WTC11 (cell line): ENCODE data around the gene SLC7A6. TPM values are rescaled to one million over a fixed set of nuclear protein-coding genes. Genes with fewer than 3 reads are reported as not detected.

ENCODE experiments used
- ATAC-seq: fragments of 200-7000 bp; cut with Tn5 transposase; 2 replicates; pipeline ENCODE4 v1.10.0; 2021; ENCODE audit warnings: mild to moderate bottlenecking, moderate library complexity
- CTCF ChIA-PET: fragments of 300-600 bp; sonication (Branson Sonifier 250); formaldehyde crosslinking; loops from one replicate; lab custom pipeline; 2021; ENCODE audit warnings: antibody characterized with exemption; lab: Charles Lee
- POLR2A ChIA-PET: fragments of 350-600 bp; sonication (Branson Sonifier 250); formaldehyde crosslinking; loops from one replicate; lab custom pipeline; 2021; ENCODE audit warnings: antibody characterized with exemption; lab: Charles Lee
- DNase-seq: peaks from one replicate; pipeline ENCODE4 v3.0.0; 2021; ENCODE audit warnings: low spot score
- H3K27ac Mint-ChIP-seq: 2 replicates; pipeline ENCODE4 v1.8.0; 2021; ENCODE audit warnings: mixed read lengths
- H3K27me3 Mint-ChIP-seq: 2 replicates; pipeline ENCODE4 v1.8.0; 2021; ENCODE audit warnings: low read depth, mild to moderate bottlenecking, moderate library complexity, mixed read lengths
- H3K36me3 Mint-ChIP-seq: 2 replicates; pipeline ENCODE4 v1.8.0; 2021; ENCODE audit warnings: mixed read lengths
- H3K4me1 Mint-ChIP-seq: 2 replicates; pipeline ENCODE4 v1.8.0; 2022; ENCODE audit warnings: mixed read lengths
- H3K4me3 Mint-ChIP-seq: 2 replicates; pipeline ENCODE4 v1.8.0; 2021; ENCODE audit warnings: mild to moderate bottlenecking, moderate library complexity, mixed read lengths
- H3K9me3 Mint-ChIP-seq: 2 replicates; pipeline ENCODE4 v1.8.0; 2021; ENCODE audit warnings: mixed read lengths
- CBFB ChIP-seq: sonication (generic); formaldehyde crosslinking; IDR thresholded peaks from 2 replicates; pipeline ENCODE4 v1.8.1; 2022; ENCODE audit warnings: mild to moderate bottlenecking, low read depth, missing genetic modification reagents
- GABPB1 ChIP-seq: sonication (generic); formaldehyde crosslinking; IDR thresholded peaks from 2 replicates; pipeline ENCODE4 v1.8.1; 2023; ENCODE audit warnings: mild to moderate bottlenecking, missing genetic modification reagents
- GRHL2 ChIP-seq: fragments of 250-450 bp; sonication (Bioruptor Pico); IDR thresholded peaks from 2 replicates; pipeline ENCODE4 v1.8.0; 2022; ENCODE audit warnings: mild to moderate bottlenecking, moderate library complexity; ENCODE audit not compliant: insufficient replicate concordance, severe bottlenecking
- JUN ChIP-seq: sonication (generic); formaldehyde crosslinking; IDR thresholded peaks from 2 replicates; pipeline ENCODE4 v1.8.0; 2023; ENCODE audit warnings: mild to moderate bottlenecking, missing genetic modification reagents
- MXD4 ChIP-seq: fragments of 250-450 bp; sonication (Bioruptor Pico); IDR thresholded peaks from 2 replicates; pipeline ENCODE4 v1.8.0; 2021; ENCODE audit warnings: mild to moderate bottlenecking, moderate library complexity, borderline replicate concordance
- TEAD4 ChIP-seq: sonication (generic); formaldehyde crosslinking; IDR thresholded peaks from 2 replicates; pipeline ENCODE4 v1.8.0; 2022; ENCODE audit warnings: mild to moderate bottlenecking, missing genetic modification reagents
- ZNF423 ChIP-seq: fragments of 250-450 bp; sonication (Bioruptor Pico); IDR thresholded peaks from 2 replicates; pipeline ENCODE4 v2.1.2; 2022; ENCODE audit warnings: mild to moderate bottlenecking, moderate library complexity
- total RNA-seq: library from RNA; stranded (reverse); gene quantifications from 3 replicates; pipeline ENCODE4 v1.2.3, GENCODE V29; 2021
- TF ChIP-seq, protein P1 (sequence below): sonication (generic); formaldehyde crosslinking; IDR thresholded peaks from 2 replicates; pipeline ENCODE4 v1.8.0; 2022; ENCODE audit warnings: missing genetic modification reagents
- TF ChIP-seq, protein P2 (sequence below): sonication (generic); formaldehyde crosslinking; IDR thresholded peaks from 2 replicates; pipeline ENCODE4 v1.8.1; 2023; ENCODE audit warnings: mild to moderate bottlenecking, moderate library complexity, missing genetic modification reagents
- TF ChIP-seq, protein P3 (sequence below): sonication (generic); formaldehyde crosslinking; conservative IDR thresholded peaks from 2 replicates; pipeline ENCODE4 v1.8.1; 2023; ENCODE audit warnings: mild to moderate bottlenecking, low read depth, missing genetic modification reagents, moderate library complexity
- TF ChIP-seq, protein P4 (sequence below): fragments of 250-450 bp; sonication (Bioruptor Pico); IDR thresholded peaks from 2 replicates; pipeline ENCODE4 v1.9.0; 2021; ENCODE audit warnings: mild to moderate bottlenecking, borderline replicate concordance
- TF ChIP-seq, protein P5 (sequence below): sonication (generic); formaldehyde crosslinking; IDR thresholded peaks from 2 replicates; pipeline ENCODE4 v1.8.1; 2022; ENCODE audit warnings: mild to moderate bottlenecking, missing genetic modification reagents, moderate library complexity, borderline replicate concordance
- TF ChIP-seq, protein P6 (sequence below): sonication (generic); formaldehyde crosslinking; IDR thresholded peaks from 2 replicates; pipeline ENCODE4 v1.8.0; 2022; ENCODE audit warnings: mild to moderate bottlenecking, missing genetic modification reagents
- TF ChIP-seq, protein P7 (sequence below): sonication (generic); formaldehyde crosslinking; IDR thresholded peaks from 2 replicates; pipeline ENCODE4 v1.8.1; 2022; ENCODE audit warnings: missing genetic modification reagents, borderline replicate concordance

Gene SLC7A6
- total RNA-seq, 1 experiment from 2014 or later: 27.4 TPM

DNA sequence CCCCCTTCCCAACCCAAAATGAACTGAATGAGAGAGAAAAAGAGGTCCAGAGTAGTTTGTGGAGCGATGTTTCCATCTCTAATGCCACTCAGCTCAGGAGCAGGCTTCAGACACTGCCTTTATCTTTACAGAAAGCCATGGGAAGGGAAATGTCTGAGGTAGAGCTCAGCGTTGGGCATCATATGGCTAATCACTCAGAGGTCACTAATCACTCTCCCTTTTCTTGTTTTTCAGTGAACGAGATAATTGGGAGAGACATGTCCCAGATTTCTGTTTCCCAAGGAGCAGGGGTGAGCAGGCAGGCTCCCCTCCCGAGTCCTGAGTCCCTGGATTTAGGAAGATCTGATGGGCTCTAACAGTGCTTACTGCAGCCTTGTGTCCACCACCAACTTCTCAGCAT is 38.2 kb upstream of the SLC7A6 start (continued):
- TF ChIP-seq, protein P1, sequence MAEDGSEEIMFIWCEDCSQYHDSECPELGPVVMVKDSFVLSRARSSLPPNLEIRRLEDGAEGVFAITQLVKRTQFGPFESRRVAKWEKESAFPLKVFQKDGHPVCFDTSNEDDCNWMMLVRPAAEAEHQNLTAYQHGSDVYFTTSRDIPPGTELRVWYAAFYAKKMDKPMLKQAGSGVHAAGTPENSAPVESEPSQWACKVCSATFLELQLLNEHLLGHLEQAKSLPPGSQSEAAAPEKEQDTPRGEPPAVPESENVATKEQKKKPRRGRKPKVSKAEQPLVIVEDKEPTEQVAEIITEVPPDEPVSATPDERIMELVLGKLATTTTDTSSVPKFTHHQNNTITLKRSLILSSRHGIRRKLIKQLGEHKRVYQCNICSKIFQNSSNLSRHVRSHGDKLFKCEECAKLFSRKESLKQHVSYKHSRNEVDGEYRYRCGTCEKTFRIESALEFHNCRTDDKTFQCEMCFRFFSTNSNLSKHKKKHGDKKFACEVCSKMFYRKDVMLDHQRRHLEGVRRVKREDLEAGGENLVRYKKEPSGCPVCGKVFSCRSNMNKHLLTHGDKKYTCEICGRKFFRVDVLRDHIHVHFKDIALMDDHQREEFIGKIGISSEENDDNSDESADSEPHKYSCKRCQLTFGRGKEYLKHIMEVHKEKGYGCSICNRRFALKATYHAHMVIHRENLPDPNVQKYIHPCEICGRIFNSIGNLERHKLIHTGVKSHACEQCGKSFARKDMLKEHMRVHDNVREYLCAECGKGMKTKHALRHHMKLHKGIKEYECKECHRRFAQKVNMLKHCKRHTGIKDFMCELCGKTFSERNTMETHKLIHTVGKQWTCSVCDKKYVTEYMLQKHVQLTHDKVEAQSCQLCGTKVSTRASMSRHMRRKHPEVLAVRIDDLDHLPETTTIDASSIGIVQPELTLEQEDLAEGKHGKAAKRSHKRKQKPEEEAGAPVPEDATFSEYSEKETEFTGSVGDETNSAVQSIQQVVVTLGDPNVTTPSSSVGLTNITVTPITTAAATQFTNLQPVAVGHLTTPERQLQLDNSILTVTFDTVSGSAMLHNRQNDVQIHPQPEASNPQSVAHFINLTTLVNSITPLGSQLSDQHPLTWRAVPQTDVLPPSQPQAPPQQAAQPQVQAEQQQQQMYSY (CRISPR knock-in tag): no peak
- TF ChIP-seq, protein P2, sequence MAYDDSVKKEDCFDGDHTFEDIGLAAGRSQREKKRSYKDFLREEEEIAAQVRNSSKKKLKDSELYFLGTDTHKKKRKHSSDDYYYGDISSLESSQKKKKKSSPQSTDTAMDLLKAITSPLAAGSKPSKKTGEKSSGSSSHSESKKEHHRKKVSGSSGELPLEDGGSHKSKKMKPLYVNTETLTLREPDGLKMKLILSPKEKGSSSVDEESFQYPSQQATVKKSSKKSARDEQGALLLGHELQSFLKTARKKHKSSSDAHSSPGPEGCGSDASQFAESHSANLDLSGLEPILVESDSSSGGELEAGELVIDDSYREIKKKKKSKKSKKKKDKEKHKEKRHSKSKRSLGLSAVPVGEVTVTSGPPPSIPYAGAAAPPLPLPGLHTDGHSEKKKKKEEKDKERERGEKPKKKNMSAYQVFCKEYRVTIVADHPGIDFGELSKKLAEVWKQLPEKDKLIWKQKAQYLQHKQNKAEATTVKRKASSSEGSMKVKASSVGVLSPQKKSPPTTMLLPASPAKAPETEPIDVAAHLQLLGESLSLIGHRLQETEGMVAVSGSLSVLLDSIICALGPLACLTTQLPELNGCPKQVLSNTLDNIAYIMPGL (CRISPR knock-in tag): no peak
- TF ChIP-seq, protein P3, sequence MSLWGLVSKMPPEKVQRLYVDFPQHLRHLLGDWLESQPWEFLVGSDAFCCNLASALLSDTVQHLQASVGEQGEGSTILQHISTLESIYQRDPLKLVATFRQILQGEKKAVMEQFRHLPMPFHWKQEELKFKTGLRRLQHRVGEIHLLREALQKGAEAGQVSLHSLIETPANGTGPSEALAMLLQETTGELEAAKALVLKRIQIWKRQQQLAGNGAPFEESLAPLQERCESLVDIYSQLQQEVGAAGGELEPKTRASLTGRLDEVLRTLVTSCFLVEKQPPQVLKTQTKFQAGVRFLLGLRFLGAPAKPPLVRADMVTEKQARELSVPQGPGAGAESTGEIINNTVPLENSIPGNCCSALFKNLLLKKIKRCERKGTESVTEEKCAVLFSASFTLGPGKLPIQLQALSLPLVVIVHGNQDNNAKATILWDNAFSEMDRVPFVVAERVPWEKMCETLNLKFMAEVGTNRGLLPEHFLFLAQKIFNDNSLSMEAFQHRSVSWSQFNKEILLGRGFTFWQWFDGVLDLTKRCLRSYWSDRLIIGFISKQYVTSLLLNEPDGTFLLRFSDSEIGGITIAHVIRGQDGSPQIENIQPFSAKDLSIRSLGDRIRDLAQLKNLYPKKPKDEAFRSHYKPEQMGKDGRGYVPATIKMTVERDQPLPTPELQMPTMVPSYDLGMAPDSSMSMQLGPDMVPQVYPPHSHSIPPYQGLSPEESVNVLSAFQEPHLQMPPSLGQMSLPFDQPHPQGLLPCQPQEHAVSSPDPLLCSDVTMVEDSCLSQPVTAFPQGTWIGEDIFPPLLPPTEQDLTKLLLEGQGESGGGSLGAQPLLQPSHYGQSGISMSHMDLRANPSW (CRISPR knock-in tag): no peak

DNA sequence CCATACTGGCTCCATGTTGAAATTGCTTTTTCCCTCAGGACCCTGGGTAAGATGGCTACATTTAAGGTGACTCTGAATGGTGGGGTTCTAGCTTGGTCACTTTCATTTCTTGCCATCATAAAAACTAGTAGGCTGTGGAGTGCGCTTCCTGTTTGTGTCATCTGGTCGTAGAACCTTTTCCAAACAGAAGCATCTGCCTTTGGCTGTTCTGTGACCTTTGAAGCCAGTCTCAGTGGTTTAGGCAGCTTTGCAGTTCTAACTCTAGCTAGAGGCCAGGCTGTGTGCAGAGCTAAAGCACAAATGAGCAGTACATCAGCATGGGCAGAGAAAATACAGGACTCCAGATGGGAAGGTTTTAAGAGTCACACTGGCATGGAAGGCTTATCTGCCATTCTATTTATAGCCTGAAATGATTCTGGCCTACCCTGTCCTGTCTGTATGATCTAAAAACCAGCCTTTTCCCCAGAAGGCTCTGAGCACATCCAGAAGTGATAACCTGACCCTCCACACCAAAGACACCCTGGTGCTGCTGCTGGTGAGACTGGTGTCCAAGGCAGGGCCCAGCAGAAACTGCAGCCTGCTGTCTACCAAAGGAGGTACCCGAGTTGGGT is 37.0 kb upstream of the SLC7A6 start:
- POLR2A ChIA-PET: interaction anchor here (1.3 kb wide), 1 partner anchor 10 kb away, joined by 3 read pairs; no protein-coding TSS in a partner anchor
- Mint-ChIP-seq H3K9me3 (no peaks in the 10 kb centered on the region), H3K4me3 (no peak overlapping the region), H3K27ac (no peak overlapping the region), H3K4me1 (peaks cover 5% of the 10 kb centered on the region; the same call in 1 of the 2 replicates), H3K36me3 (peaks cover 35% of the 10 kb centered on the region), H3K27me3 (no peaks in the 10 kb centered on the region)
- no peak for DNase-seq
- ATAC-seq: no peak
- CTCF ChIA-PET: interaction anchor here (1.4 to 1.9 kb wide), 2 partner anchors 9 to 134 kb away, joined by 4 to 16 read pairs; no protein-coding TSS in a partner anchor
- no peak for TF ChIP-seq MXD4 (CRISPR knock-in tag)
- TF ChIP-seq GRHL2: no peak
- no peak for TF ChIP-seq CBFB (CRISPR knock-in tag)

DNA sequence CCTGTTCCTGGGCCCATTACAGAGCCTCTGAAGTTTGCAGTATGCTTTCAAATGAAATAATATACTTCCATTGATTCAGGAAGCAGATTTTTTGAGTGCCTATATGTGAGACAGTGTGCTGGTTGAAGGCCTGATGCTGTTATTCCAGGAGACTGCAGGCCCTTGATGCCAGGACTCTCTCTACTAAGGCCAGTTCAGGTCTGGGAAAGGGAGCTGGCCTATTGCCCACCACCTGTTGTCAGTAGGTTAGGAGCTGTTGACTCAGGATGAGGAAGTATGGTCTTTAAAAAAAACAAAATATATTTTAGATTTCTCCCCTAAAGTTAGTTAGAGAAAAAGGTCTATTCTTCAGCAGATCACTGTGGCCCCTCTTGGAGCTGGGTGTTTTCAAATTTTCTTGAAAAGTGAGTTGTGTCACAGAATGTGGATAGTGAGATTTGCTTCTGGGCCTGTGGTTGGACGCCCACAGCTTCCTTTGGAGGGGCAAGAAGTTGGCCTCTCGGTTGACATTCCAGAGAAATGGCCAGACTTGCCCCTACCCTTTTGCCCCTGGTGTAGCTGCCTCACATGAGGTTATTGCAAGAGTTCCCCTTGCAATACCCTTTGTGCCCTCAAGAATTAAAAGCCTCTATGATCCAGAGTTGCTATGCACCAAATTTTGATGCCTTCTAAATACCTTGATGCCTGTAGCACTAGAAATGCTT is 36.3 kb upstream of the SLC7A6 start:
- no peak overlapping the region for H3K4me3 Mint-ChIP-seq
- no peak for DNase-seq
- POLR2A ChIA-PET: interaction anchor here (0.6 to 1.3 kb wide), 2 partner anchors 9 to 98 kb away, joined by 3 read pairs; no protein-coding TSS in a partner anchor

More for the DNA sequence above, 36.3 kb upstream of the SLC7A6 start:
- no peak for ATAC-seq
- H3K4me1 Mint-ChIP-seq: peaks cover 2% of the 10 kb centered on the region; the same call in 1 of the 2 replicates
- no peak for TF ChIP-seq TEAD4
- no peak for TF ChIP-seq GABPB1 (CRISPR knock-in tag)
- TF ChIP-seq, protein P4, sequence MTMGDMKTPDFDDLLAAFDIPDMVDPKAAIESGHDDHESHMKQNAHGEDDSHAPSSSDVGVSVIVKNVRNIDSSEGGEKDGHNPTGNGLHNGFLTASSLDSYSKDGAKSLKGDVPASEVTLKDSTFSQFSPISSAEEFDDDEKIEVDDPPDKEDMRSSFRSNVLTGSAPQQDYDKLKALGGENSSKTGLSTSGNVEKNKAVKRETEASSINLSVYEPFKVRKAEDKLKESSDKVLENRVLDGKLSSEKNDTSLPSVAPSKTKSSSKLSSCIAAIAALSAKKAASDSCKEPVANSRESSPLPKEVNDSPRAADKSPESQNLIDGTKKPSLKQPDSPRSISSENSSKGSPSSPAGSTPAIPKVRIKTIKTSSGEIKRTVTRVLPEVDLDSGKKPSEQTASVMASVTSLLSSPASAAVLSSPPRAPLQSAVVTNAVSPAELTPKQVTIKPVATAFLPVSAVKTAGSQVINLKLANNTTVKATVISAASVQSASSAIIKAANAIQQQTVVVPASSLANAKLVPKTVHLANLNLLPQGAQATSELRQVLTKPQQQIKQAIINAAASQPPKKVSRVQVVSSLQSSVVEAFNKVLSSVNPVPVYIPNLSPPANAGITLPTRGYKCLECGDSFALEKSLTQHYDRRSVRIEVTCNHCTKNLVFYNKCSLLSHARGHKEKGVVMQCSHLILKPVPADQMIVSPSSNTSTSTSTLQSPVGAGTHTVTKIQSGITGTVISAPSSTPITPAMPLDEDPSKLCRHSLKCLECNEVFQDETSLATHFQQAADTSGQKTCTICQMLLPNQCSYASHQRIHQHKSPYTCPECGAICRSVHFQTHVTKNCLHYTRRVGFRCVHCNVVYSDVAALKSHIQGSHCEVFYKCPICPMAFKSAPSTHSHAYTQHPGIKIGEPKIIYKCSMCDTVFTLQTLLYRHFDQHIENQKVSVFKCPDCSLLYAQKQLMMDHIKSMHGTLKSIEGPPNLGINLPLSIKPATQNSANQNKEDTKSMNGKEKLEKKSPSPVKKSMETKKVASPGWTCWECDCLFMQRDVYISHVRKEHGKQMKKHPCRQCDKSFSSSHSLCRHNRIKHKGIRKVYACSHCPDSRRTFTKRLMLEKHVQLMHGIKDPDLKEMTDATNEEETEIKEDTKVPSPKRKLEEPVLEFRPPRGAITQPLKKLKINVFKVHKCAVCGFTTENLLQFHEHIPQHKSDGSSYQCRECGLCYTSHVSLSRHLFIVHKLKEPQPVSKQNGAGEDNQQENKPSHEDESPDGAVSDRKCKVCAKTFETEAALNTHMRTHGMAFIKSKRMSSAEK (CRISPR knock-in tag): no peak
- TF ChIP-seq ZNF423: no peak
- TF ChIP-seq, protein P5, sequence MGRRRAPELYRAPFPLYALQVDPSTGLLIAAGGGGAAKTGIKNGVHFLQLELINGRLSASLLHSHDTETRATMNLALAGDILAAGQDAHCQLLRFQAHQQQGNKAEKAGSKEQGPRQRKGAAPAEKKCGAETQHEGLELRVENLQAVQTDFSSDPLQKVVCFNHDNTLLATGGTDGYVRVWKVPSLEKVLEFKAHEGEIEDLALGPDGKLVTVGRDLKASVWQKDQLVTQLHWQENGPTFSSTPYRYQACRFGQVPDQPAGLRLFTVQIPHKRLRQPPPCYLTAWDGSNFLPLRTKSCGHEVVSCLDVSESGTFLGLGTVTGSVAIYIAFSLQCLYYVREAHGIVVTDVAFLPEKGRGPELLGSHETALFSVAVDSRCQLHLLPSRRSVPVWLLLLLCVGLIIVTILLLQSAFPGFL (CRISPR knock-in tag): no peak
- TF ChIP-seq, protein P6, sequence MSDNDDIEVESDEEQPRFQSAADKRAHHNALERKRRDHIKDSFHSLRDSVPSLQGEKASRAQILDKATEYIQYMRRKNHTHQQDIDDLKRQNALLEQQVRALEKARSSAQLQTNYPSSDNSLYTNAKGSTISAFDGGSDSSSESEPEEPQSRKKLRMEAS (CRISPR knock-in tag): no peak
- no peak for TF ChIP-seq JUN
- TF ChIP-seq, protein P7, sequence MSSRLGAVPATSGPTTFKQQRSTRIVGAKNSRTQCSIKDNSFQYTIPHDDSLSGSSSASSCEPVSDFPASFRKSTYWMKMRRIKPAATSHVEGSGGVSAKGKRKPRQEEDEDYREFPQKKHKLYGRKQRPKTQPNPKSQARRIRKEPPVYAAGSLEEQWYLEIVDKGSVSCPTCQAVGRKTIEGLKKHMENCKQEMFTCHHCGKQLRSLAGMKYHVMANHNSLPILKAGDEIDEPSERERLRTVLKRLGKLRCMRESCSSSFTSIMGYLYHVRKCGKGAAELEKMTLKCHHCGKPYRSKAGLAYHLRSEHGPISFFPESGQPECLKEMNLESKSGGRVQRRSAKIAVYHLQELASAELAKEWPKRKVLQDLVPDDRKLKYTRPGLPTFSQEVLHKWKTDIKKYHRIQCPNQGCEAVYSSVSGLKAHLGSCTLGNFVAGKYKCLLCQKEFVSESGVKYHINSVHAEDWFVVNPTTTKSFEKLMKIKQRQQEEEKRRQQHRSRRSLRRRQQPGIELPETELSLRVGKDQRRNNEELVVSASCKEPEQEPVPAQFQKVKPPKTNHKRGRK (CRISPR knock-in tag): no peak
- CTCF ChIA-PET: interaction anchor here (0.6 to 1.4 kb wide), 4 partner anchors 10 to 327 kb away, joined by 3 to 12 read pairs (median 8); partner anchors contain the start of gene NFATC3
- no peaks in the 10 kb centered on the region for H3K9me3 Mint-ChIP-seq
- no peaks in the 10 kb centered on the region for H3K27me3 Mint-ChIP-seq
- peaks cover 35% of the 10 kb centered on the region for H3K36me3 Mint-ChIP-seq
- H3K27ac Mint-ChIP-seq: no peak overlapping the region
